DOHH2 (cell line): Measurements from ENCODE around the gene ZNF732.

Experiments
- H3F3A ChIP-seq: fragments of 200-600 bp; sonication (generic), shearing (Covaris generic); 2 replicates; pipeline ENCODE4 v1.6.0; 2016; ENCODE audit warnings: antibody characterized with exemption, mild to moderate bottlenecking; ENCODE audit not compliant: control insufficient read depth, insufficient read depth
- H3K27ac ChIP-seq: fragments of 200-600 bp; sonication (generic); 2 replicates; pipeline ENCODE4 v1.5.1; 2014; ENCODE audit warnings: low read depth, mild to moderate bottlenecking, low read length, moderate library complexity
- H3K27me3 ChIP-seq: fragments of 200-600 bp; sonication (generic); 2 replicates; pipeline ENCODE4 v1.6.1; 2014; ENCODE audit warnings: mild to moderate bottlenecking, low read length, mixed read lengths; ENCODE audit not compliant: control insufficient read depth
- H3K36me3 ChIP-seq: fragments of 200-600 bp; sonication (generic); 2 replicates; pipeline ENCODE4 v1.6.1; 2014; ENCODE audit warnings: mild to moderate bottlenecking, low read length, moderate library complexity, mixed read lengths; ENCODE audit not compliant: control insufficient read depth
- H3K4me1 ChIP-seq: fragments of 200-600 bp; sonication (generic); 2 replicates; pipeline ENCODE4 v1.6.1; 2014; ENCODE audit warnings: mild to moderate bottlenecking, low read length, mixed read lengths; ENCODE audit not compliant: control insufficient read depth
- H3K4me2 ChIP-seq: fragments of 200-600 bp; sonication (generic); 2 replicates; pipeline ENCODE4 v1.6.0; 2014; ENCODE audit warnings: mild to moderate bottlenecking, low read length, moderate library complexity
- H3K4me3 ChIP-seq: fragments of 200-600 bp; sonication (generic); 2 replicates; pipeline ENCODE4 v1.5.1; 2014; ENCODE audit warnings: mild to moderate bottlenecking, low read length, mixed read lengths
- H3K79me2 ChIP-seq: fragments of 200-600 bp; sonication (generic); 2 replicates; pipeline ENCODE4 v1.6.1; 2014; ENCODE audit warnings: mild to moderate bottlenecking, low read length, mixed read lengths; ENCODE audit not compliant: control insufficient read depth
- H3K9me2 ChIP-seq: fragments of 200-600 bp; sonication (generic); replicated peaks from 2 replicates; pipeline ENCODE4 v1.6.1; 2014; ENCODE audit warnings: mild to moderate bottlenecking, low read length, mixed read lengths; ENCODE audit not compliant: control insufficient read depth
- H3K9me3 ChIP-seq: fragments of 200-600 bp; sonication (generic); 2 replicates; pipeline ENCODE4 v1.6.1; 2014; ENCODE audit warnings: antibody characterized with exemption, low read length, mixed read lengths; ENCODE audit not compliant: control insufficient read depth, insufficient read depth
- H4K20me1 ChIP-seq: fragments of 200-600 bp; sonication (generic); 2 replicates; pipeline ENCODE4 v1.6.0; 2014; ENCODE audit warnings: low read depth, mild to moderate bottlenecking, antibody characterized with exemption, low read length, moderate library complexity; ENCODE audit not compliant: control insufficient read depth, insufficient read depth
- CTCF ChIP-seq: fragments of 200-600 bp; sonication (generic); IDR thresholded peaks from one replicate; pipeline ENCODE4 v1.5.1; 2014; ENCODE audit warnings: antibody characterized with exemption, mild to moderate bottlenecking, low read depth, low read length; ENCODE audit not compliant: poor library complexity, severe bottlenecking
- EZH2phosphoT487 ChIP-seq: fragments of 200-600 bp; sonication (generic); IDR thresholded peaks from 2 replicates; pipeline ENCODE4 v1.6.1; 2017; ENCODE audit warnings: borderline replicate concordance, mild to moderate bottlenecking, antibody characterized with exemption, low read length, moderate library complexity, mixed read lengths

Gene ZNF732

GRCh38 chr4:304969-305680, at the start of gene ZNF732:
Gene ZNF732, minus strand, starts transcription at chr4:305474. Its CDS starts 164 bp downstream, at chr4:305310.
- Histone ChIP-seq H3K4me2 (peak within 1 kb of the TSS; percentile 52), H3K9me2 (no peaks in the 10 kb centered on the region), H3K27me3 (no peaks in the 10 kb centered on the region), H3K4me1 (peaks cover 42% of the 10 kb centered on the region), H3F3A (peaks cover 8% of the 10 kb centered on the region), H3K36me3 (peaks cover 9% of the 10 kb centered on the region), H3K79me2 (no peaks in the 10 kb centered on the region), H3K27ac (peak within 1 kb of the TSS; percentile 78), H3K4me3 (peak within 1 kb of the TSS; percentile 40), H3K9me3 (peaks cover 51% of the 10 kb centered on the region), H4K20me1 (no peaks in the 10 kb centered on the region)
- TF ChIP-seq EZH2phosphoT487 (no peak), CTCF (no peak)

- Histone ChIP-seq H3K9me2 (no peaks in the 10 kb centered on the region), H3F3A (no peaks in the 10 kb centered on the region), H3K4me2 (no peak overlapping the region), H4K20me1 (no peaks in the 10 kb centered on the region), H3K36me3 (peaks cover 62% of the 10 kb centered on the region), H3K4me3 (no peak overlapping the region), H3K4me1 (peaks cover 17% of the 10 kb centered on the region), H3K9me3 (peaks cover 60% of the 10 kb centered on the region), H3K27me3 (no peaks in the 10 kb centered on the region), H3K79me2 (peaks cover 55% of the 10 kb centered on the region), H3K27ac (no peak overlapping the region)
- TF ChIP-seq CTCF (peak; percentile 26), EZH2phosphoT487 (no peak)
Measured at GRCh38 chr4:340011-340410, 34.7 kb upstream of the ZNF732 start.

GRCh38 chr4:338759-339097, 33.5 kb upstream of the ZNF732 start:
- peaks cover 62% of the 10 kb centered on the region for H3K9me3 ChIP-seq
- peaks cover 17% of the 10 kb centered on the region for H3K4me1 ChIP-seq
- TF ChIP-seq EZH2phosphoT487 (no peak), CTCF (no peak)
- H3K4me2 ChIP-seq: peak overlapping the region; percentile 84
- no peaks in the 10 kb centered on the region for H3K27me3 ChIP-seq
- H3K36me3 ChIP-seq: peaks cover 50% of the 10 kb centered on the region
- H3K9me2 ChIP-seq: no peaks in the 10 kb centered on the region
- H3F3A ChIP-seq: no peaks in the 10 kb centered on the region
- H3K4me3 ChIP-seq: peak overlapping the region; percentile 84
- no peak overlapping the region for H3K27ac ChIP-seq
- H4K20me1 ChIP-seq: no peaks in the 10 kb centered on the region
- H3K79me2 ChIP-seq: peaks cover 55% of the 10 kb centered on the region
